Renal pelvis (tissue), 4 donors: ENCODE data around the gene JPT2. TPM values are rescaled to one million over a fixed set of nuclear protein-coding genes. Genes with fewer than 3 reads are reported as not detected.
"Not testable (repeated sequence)": the region's sequence is repeated elsewhere in the genome, so short reads cannot be mapped to it uniquely, and the experiment has no call there.

ENCODE experiments used
- DNase-seq: peaks from one replicate; pipeline ENCODE4 v3.0.0-alpha.2; 2013
- polyA plus RNA-seq, 3 donors: library from polyadenylated mRNA; unstranded; fragments of 120-200 nt; gene quantifications; one replicate each; pipeline ENCODE4 v1.2.1, GENCODE V29; 2013; ENCODE audit not compliant: insufficient read length in 3 of 3

The JPT2 gene
- polyA plus RNA-seq, 3 donors, result 75.4 to 83.3 (median 78.9) TPM

- peak; percentile 90 for DNase-seq
Measured at GRCh38 chr16:1705688-1706385, 27.8 kb downstream of the JPT2 start, which contains the start of gene MAPK8IP3. Gene MAPK8IP3 (plus strand): TSS chr16:1706195. CDS start chr16:1706340, 145 bp downstream.

- DNase-seq, result no peak
Measured at GRCh38 chr16:1706386-1707192, 28.5 kb downstream of the JPT2 start.

DNA sequence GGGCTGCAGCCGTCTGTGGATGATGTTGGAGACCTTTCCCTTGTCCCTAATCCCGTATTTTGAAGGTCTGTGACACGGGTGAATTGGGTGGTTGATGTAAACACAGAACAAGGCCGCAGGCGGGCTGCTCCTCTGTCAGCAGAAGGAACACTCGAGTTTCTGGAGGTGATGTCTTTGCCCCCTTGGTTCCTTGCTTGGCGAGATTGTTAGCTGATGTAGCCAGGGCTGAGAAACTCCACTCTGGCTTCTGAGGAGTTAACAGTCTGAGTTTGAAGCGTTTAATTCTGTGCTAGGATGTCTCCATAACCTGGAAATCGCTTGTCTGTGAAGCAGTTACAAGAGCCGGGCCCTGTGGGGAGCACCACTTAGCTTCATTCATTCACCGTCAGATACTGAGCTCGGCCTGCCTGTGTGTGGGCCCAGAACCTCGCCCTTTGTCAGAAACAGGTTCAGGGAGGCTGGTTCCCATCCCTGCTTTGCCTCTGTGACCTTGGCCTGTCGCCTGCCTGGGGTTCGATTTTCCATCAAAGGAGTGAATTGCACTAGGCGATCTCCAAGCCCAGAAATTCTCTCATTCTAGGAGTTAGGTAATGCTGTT is 29.2 kb downstream of the JPT2 start:
- no peak for DNase-seq

- DNase-seq, result no peak
Measured at GRCh38 chr16:1708083-1708767, 30.1 kb downstream of the JPT2 start.

GRCh38 chr16:1708768-1709180 is 30.7 kb downstream of the JPT2 start:
- DNase-seq, result no peak

GRCh38 chr16:1709356-1709755 is 31.3 kb downstream of the JPT2 start:
- no peak for DNase-seq

- no peak for DNase-seq
Measured at GRCh38 chr16:1710811-1711507, 32.9 kb downstream of the JPT2 start.

DNA sequence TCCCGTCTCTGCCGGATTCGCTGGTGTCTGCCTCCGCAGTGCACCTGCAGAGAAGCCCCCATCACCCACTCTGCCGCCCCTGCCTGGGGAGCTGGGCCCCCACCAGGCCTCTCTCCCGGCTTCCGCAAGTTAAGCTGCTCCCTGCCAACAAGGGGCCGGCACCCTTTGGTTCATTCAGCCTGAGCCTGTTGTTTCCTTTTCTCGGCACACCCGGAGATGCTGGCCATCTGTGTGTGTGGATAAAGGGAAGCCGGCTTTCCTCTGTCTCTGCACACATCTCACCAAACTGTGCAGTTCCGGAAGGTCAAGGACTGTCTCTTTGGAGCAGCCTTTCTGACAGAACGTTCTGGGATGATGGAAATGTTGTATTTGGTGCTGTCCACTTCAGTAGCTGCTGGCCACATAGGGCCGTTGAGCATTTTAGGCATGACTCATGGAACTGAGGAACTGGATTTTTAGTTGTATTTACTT is 34.7 kb downstream of the JPT2 start:
- DNase-seq, result no peak

- no peak for DNase-seq
Measured at GRCh38 chr16:1713331-1713730, 35.3 kb downstream of the JPT2 start.

- DNase-seq, result no peak
Measured at GRCh38 chr16:1713933-1714332, 35.9 kb downstream of the JPT2 start.

DNA sequence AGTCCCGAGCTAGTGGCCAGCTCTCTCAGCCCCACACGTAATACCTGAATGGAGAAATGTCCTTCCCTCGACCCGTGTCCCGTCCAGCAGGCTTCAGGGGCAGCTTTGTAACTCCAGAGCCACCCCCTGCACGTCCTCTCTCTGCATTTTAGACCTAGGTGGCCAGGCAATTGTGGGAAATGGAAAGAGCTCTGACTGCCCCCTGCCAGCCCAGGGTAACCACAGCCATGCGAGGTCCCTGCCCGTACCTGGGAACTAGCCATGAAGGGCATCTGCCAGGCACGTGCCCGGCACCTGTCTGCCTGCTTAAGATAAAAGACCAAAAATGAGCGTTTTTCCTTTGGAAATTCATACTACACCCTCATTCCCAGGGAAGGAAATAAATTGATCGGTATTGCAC is 37.1 kb downstream of the JPT2 start:
- no peak for DNase-seq

GRCh38 chr16:1718236-1718635 is 40.2 kb downstream of the JPT2 start:
- DNase-seq, result not testable (repeated sequence)

GRCh38 chr16:1719559-1720229 is 41.6 kb downstream of the JPT2 start:
- not testable (repeated sequence) for DNase-seq

DNA sequence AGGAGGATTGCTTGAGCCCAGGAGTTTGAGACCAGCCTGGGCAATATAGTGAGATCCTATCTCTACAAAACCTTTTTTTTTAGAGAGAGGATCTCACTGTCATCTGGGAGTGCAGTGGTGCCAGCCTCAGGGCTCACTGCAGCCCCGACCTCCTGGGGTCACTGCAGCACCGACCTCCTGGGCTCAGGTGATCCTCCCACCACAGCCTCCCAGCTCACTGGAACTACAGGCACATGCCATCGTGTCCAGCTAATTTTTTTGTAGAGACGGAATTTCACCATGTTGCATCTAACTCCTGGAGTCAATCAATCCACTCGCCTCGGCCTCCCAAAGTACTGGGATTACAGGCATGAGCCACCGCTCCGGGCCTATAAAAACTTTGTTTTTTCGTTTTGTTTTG is 43.3 kb downstream of the JPT2 start:
- no peak for DNase-seq

- DNase-seq, result no peak
Measured at GRCh38 chr16:1723450-1724147, 45.5 kb downstream of the JPT2 start.

DNA sequence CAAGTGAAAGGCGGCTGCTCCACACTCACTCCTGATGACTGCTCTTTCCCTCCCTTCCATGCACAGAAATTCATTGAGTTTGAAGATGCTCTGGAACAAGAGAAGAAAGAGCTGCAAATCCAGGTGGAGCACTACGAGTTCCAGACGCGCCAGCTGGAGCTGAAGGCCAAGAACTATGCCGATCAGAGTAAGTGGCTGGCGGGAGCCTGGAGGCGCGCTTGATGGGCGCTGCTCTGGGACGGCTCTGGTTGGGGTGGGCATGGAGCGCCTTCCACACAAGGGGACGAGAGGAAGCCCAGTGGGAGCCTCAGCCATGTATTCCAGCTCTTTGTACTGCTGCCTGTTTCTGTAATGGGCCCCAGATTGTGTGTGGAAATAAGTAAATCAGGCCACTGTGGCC is 46.4 kb downstream of the JPT2 start:
- no peak for DNase-seq

DNA sequence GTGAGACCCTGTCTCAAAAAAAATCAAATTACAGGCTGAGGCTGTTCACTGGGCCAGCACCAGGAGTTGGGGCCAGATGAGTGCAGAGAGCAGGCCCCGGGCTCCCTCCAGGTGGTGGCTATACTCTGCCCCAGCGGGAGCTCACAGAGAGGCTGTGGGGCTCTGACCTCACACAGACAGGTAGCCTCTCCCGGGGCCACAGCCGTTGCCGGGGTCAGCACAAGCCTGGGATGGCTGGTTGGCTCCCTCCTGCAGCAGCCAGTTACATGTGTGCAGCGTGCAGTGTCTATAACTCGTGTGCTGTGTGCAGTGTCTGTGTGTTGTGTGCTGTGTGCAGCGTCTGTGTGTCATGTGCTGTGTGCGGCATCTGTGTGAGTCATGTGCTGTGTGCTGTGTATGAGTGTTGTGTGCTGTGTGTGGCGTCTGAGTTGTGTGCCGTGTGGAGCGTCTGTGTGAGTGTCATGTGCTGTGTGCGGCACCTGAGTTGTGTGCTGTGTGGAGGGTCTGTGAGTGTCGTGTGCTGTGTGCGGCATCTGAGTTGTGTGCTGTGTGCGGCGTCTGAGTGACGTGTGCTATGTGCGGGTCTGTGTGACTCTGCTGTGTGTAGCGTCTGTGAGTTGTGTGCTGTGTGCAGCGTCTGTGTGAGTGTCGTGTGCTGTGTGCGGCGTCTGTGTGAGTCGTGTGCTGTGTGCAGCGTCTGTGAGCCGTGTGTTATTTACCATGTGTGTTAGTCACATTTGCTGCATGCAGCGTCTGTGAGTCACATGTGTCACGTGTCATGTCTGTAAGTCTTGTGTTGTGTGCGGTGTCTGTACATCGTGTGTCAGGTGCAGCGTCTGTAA is 48.8 kb downstream of the JPT2 start:
- no peak for DNase-seq

DNA sequence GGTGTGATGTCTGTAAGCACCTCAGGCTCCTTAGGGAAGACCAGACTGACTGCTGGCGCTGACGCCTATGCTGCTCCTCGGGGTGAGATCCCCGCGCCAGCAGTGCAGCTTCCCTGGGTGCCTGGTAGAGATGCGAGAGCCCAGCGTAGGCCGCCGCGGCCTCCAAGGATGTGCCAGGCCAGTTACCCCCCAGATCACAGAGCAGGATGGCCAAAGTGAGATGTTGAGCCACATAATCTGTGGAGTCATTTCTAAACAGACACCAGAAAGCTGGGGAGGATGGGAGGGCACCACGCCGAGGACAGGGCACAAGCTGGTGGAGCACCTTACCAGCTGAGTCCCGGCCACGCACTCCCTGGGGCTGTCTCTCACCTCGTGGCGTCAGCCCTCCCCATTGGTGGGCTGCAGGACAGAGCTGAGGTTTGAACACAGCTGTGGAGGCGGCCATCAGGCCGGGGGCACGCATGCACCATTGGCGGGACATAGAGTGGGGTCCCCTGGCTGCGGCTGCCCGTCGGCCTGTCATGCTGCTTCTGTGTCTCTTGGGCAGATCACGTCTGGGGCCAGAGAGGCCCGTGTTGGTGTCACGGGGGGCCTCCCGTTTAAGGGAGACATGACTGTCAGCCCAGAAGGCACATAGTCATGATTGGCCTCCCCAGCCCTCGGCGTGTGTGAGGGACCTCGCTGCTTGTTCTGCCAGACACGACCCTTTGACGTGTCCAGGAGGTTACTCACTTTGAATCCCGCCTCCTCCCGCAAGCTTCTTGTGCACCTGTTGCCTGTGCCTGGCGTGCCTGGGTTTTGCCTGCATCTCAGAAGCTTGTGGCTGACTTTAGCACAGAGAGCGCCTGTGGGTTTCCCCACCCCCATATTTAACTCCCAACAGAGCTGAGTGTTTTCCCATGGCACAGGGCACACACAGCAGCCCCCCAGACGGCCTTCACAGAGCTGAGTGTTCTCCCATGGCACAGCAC is 49.9 kb downstream of the JPT2 start:
- no peak for DNase-seq
